SU-DHL-6 (cell line): ENCODE measurements around the gene HTR5A.

ENCODE experiments used
- EZH2phosphoT487 ChIP-seq: fragments of 200-600 bp; sonication (generic), shearing (Covaris generic); conservative IDR thresholded peaks from 2 replicates; pipeline ENCODE4 v1.6.1; 2018; ENCODE audit warnings: mild to moderate bottlenecking, antibody characterized with exemption, low read length, moderate library complexity, mixed read lengths
- TF ChIP-seq, protein P1 (sequence below): fragments of 200-600 bp; sonication (generic); IDR thresholded peaks from one replicate; pipeline ENCODE4 v1.5.1; 2017; ENCODE audit warnings: antibody characterized with exemption, mild to moderate bottlenecking, low read length, moderate library complexity; ENCODE audit not compliant: insufficient read depth, poor library complexity, severe bottlenecking

DNA sequence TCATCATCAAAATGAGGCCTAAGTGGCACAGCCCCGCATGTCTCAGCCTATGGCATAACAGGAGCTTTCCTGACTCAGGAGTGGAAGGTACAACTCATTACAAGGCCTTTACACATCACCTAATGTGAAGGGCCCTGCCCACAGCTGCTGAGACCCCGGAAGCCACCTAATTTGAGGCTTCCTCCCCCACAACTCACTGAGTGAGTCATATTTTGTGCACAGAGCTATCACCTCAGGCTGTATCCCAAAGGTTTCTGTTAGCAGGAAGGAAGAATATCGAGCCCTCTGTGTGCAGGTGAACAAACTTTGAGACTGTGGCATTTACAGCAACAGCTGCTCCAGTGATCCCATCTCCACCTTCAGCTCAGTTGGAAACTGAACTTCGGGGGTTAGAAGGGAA is 20.6 kb downstream of the HTR5A start:
- TF ChIP-seq, protein P1, sequence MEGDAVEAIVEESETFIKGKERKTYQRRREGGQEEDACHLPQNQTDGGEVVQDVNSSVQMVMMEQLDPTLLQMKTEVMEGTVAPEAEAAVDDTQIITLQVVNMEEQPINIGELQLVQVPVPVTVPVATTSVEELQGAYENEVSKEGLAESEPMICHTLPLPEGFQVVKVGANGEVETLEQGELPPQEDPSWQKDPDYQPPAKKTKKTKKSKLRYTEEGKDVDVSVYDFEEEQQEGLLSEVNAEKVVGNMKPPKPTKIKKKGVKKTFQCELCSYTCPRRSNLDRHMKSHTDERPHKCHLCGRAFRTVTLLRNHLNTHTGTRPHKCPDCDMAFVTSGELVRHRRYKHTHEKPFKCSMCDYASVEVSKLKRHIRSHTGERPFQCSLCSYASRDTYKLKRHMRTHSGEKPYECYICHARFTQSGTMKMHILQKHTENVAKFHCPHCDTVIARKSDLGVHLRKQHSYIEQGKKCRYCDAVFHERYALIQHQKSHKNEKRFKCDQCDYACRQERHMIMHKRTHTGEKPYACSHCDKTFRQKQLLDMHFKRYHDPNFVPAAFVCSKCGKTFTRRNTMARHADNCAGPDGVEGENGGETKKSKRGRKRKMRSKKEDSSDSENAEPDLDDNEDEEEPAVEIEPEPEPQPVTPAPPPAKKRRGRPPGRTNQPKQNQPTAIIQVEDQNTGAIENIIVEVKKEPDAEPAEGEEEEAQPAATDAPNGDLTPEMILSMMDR, result no peak
- TF ChIP-seq EZH2phosphoT487, result no peak
